Left renal pelvis (tissue), 4 donors: ENCODE data around the gene RIC3. TPM values are rescaled to one million over a fixed set of nuclear protein-coding genes. Genes with fewer than 3 reads are reported as not detected.

Source experiments
- DNase-seq, 4 donors: peaks; one replicate each; pipeline ENCODE4 v3.0.0-alpha.2; 2013; ENCODE audit warnings: low read depth in 4 of 4, low spot score in 3 of 4
- polyA plus RNA-seq, 4 donors: library from polyadenylated mRNA; unstranded; fragments of 120-200 nt; gene quantifications; one replicate each; pipeline ENCODE4 v1.2.1, GENCODE V29; 2013; ENCODE audit not compliant: insufficient read length in 4 of 4

RIC3 gene
- polyA plus RNA-seq, 4 donors = 6.6 to 18.1 (median 12.5) TPM

DNA sequence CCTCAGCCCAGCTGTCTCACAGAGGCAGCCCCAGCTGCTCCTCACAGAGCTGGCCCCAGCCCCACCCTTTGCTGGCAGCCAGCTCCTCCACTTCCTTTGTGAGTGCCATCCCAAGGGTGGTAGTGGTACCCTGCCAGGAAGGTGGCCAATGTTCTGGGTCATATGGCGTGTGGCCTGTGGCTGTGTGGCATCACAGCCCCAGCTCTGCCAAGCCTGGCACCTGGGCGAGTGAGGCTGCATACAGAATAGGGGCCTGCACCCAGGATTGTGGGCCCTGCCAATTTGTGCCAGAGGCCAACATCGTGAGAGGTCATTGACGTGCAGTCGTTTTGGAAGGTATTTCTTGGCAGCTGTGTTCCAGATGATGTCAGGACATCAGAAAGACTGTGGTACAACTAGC is 77.1 kb downstream of the RIC3 start:
- DNase-seq = no peak

DNA sequence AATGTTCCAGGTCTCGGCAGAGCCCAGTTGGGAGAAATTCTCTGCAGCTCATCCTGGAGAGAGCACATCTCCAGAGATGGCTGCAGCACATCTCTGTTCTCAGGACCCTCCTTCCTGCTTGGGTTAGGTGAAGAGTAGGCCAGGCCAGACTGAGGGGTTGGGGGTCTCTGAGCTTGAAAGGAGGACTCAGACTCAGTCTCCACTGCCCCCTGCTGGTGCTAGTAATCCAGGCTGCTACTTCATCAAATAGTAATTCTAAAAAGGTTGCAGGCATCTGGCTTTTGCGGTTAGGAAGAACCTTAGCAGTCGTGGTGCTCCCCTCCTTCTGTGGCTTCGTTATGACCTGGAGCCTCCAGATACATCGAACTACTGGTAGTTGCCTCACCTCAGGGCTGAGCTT is 78.1 kb downstream of the RIC3 start:
- no peak for DNase-seq

DNA sequence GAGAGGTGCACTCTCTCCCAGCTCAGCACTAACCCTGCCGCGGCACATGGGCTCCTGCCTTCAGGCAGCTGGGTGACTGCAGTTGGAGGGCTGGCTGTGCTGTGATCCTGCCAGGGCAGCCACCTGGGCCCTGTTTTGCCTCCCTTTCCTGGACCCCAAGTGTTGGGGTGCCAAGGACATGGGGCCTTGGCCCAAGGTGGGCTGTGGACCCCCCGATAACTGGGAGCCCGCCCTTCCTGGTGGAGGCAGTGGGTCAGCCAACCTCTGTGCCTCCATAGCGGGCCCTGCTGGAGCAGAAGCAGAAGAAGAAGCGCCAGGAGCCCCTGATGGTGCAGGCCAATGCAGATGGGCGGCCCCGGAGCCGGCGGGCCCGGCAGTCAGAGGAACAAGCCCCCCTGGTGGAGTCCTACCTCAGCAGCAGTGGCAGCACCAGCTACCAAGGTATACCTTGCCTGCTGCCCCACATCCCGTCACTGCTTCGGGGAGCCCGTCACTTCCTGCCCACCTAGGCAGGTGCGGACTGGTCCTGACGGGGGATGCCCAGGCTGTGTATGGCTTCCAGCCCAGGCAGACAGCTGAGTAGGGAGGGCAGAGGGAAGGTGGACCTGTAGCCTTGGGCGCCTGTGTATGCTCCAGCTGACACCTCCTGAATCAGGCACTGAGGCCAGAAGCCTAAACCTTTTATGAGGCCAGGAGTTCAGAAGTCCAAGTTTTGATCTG is 78.9 kb downstream of the RIC3 start:
- no peak for DNase-seq

DNA sequence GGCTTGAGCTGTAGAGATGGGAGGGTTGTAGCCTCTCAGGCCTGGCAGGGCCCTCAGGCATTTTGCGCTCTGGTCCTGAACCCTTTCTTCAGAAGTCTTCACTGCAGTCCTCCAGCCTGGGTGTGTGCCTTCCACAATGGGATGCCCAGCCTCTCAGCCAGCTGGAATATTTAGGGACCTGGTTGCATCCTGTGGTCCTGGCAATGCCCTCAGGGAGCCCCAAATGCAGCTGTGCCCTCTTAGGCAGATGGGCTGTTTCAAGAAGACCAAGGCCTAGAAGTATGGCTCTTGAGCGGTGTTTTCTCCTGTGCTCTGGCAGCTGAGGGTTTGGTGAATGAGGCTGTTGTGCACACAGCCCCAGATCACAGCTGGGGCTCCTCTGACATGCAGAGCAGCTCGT is 81.1 kb downstream of the RIC3 start:
- DNase-seq = no peak

DNA sequence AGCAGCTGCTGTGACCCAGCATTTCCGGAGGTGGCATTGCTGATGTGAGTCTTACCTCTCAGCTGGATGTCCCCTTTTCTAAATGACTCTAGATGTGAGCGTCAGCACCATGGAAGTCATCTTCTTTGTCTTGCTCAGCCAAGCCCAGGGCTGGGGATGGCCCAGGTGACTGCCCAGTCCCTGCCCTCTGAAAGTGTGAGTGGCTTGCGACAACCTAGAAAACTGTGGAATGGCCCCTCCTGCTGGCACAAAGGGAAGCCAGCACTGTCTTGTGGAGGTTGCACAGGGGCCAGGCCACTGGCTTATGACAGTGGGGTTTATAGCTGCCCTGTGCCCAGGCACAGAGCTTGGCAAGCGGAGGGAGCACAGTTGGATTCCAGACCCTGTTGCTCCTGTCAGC is 81.6 kb downstream of the RIC3 start:
- DNase-seq = no peak

DNA sequence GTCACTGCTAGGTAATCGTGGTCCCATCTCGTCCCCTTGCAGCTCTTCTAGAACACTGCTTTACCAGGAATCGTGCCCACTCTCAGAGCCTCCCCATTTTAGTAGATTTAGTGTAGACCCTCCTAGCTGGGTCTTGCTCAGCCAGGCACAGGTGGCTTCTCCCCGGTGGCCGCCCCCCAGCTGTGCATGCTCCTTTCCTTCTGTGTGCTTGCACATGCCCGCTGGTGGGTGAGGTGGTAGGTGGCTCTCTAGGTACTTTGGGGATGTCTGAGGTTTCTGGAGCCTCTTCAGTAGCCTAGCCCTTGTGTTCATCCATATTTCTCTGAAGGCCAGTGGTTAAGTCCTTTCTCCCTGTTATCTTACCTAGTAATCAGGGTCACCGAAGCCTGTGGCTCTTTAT is 82.3 kb downstream of the RIC3 start:
- no peak for DNase-seq

DNA sequence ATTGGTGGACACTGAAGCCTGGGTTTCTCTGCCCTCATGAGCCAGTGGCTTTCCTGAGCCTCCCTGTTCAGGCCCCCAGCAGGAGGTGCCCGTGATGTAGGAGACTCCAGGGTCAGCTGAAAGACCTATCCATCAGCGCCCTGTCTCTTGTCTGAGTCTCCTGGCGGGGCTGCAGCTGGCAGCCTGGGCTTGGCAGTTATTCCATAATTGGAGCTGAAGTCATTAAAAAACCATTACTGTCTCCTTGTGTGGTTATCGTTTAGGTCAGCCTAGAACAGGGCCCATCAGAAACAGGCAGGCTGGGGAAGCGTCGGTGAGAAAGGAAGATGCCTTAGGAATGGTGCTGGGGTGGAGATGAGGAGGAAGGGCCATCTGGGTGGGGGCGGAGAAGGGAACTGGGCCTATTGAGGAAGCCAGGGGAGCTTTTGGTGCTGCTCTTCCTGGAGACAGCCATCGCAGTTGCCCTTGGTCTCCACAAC is 82.8 kb downstream of the RIC3 start:
- DNase-seq = no peak

DNA sequence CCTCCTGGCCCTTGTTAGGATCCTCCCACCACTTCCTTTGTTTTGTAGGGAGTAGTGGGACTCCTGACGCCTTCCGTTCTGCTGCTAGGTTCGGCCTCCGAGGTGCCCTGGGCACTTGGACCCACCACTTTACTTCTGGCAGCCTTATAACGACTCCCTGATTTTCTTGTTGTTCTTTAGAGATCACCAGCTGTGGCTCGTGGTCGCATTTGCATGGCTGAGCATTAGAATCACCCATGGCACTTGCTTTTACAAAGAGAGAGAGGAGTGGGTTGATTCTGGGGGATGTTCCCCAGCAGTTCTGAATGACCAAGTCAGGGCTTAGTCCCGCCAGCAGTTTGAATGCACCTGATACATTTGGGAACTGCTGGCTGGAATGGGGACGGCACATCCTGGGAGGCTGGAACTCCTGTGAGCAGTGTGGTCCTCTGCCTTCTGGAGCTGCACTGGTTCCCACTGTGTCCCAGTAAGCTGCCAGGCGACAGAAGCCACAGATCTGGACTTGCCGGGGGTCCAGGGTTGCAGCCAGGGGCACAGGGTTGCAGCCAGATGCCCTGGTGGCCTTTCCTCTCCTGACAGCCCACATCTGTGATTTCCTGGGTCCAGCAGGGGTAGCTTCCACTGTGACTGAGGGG is 83.7 kb downstream of the RIC3 start:
- DNase-seq = no peak

DNA sequence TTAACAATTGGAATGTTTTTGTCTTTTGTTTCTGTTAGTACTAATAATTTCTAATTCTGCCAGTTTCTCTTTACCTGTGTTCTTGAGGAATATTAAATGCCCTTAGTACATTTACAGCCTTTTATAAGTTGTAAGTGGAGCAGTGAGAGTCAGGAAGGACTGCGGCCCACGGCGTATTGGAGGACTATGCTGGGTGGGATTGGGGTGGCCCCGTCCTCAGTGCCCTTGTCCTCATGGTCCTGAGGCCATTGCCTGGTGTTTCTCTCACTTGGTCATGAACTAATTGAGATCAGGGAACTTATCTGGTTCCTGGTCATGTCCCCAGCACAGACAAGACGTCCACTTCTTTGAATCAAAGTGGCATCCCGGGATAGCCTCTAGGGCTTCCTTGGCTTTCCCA is 84.5 kb downstream of the RIC3 start:
- no peak for DNase-seq

DNA sequence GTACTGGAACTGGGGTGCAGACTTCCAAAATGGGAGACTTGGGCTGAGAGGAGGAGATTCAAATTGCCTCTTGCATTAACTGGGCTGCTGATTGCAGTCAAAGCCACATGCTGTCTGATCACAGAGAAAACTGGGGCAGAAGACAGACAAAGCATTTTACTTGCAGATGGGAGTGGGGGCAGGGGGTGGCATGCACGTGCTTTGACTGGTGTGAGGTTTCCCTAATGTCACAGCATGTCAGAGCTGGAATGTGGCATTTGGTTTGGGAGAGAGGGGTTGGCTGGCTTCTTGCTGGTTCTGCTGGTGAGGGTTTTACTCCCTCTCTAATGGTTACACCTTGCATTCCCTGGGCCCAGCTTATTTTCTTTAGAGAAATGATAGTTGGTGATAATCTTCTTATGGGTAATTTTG is 84.9 kb downstream of the RIC3 start:
- DNase-seq = no peak

DNA sequence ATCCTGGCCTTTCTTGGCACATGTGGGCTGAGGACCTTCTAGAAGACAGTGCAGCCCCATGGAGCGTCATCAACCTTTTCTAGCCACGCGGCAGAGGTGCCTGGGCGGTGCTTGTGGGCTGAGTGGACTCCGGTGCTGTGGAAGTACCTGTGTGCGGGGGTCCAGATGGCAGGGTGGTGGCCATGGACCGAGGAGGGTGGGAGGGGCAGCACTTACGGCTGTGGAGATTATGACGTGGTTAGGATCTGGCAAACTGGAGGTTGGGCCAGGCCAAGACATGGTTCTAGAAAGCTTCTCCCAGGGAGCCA is 85.8 kb downstream of the RIC3 start:
- DNase-seq = no peak

DNA sequence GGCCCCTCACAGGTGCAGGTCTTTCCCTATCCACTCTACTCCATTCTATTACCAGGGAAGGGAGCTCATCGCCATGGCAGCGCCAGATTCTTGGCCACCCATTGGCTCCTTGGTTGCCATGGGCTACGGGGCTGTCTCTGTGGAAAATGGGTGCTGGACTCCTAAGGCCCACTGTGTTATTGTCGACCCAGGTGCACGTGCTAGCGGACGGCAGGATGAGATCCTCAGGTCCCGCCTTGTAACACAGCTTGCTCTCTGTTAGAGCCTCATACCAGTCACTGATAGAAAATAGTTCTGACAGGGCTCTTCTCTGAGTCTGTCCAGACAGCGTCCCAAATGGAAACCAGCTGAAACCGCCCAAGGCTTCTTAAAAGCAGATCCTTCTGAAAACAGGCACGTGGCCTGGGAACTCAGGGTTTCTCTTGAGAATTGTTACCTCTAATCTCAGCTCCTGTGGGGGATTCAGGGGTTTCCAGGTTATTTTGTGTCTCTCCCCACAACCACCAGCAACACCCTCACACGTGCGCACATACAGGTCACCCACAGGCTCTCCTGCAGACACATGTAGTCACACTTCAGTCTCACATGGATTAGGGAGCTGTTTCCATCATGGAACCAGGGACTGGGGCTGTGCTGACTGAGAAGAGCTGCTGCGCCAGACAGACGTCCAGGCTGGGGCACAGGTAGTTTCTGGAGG is 86.3 kb downstream of the RIC3 start:
- no peak for DNase-seq

DNA sequence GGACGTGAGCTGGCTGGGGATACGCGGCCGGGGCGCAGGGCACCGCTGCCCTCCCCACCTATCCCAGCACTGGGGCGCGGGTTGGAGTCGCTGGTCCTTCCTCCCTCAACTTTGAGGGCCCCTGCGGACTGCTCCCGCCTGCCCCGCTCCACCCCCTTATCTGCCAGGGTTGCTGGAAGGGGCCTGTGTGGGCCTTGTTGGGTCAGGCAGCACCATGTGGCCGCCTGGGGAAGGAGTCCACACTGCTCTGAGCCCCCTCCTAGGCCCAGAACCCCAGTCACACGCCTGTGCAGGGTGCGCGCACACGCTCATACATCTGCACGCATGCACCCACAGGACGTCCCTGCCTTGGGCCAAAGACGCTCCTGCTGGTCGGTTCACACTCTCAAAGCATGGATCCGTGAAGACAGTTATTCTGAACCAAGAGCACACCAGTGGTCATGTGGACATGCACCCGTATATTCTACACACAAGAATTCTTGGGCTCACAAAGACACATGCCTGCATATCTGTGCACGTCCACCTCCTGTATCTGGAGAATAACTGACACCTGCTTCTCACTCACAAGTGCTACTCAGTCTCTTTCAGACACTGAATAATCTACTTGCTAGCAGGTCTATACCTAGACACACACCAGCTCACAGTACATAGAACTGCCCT is 87.1 kb downstream of the RIC3 start:
- DNase-seq = no peak

DNA sequence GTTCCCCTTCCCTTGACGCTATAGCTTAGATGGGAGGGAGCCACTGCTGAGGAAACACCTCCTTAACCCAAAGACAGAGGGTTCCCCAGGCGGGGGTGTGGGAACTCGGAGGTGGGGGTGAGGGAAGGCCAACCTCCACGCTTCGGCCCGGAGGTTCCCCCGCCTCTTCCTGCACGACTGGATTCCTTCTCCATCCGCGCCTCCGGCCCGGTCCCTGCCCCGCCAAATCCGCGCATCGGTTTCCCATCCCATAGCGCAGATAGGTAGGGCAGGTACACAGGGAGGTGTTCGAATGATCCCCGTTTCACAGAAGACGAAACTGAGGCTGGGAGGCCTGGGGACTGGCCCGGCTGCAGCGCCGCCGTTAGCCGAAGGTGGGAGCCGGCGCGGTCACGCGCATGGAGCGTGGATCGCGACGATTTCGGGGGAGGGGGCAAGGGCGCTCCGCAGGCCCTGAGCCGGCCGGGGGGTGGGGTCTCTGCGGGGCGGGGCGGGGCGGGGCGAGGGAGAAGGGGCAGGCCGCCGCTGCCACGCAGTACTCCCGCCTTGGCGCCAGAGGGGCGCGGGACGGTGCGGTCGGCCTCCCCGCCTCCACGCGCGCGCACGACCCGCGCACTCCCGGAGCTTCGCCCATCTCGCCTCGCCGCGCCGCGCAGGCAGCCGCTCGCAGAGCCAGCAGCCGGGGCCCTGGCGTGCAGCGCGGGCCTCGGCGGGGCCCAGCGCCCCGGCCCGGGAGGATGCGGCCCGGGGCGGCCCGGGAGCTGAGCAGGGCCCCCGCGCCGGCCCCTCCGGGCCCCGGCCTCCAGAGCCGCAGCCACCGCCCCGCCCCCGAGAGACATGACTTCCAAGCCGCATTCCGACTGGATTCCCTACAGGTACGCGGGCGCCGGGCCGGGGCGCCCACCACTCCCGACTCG is 87.9 kb downstream of the RIC3 start, which contains the start of gene TUB:
TSS of gene TUB (plus strand) at position 538 of the 917 bp plus-strand sequence. CDS start at position 838, 300 bp downstream.
- DNase-seq = no peak

DNA sequence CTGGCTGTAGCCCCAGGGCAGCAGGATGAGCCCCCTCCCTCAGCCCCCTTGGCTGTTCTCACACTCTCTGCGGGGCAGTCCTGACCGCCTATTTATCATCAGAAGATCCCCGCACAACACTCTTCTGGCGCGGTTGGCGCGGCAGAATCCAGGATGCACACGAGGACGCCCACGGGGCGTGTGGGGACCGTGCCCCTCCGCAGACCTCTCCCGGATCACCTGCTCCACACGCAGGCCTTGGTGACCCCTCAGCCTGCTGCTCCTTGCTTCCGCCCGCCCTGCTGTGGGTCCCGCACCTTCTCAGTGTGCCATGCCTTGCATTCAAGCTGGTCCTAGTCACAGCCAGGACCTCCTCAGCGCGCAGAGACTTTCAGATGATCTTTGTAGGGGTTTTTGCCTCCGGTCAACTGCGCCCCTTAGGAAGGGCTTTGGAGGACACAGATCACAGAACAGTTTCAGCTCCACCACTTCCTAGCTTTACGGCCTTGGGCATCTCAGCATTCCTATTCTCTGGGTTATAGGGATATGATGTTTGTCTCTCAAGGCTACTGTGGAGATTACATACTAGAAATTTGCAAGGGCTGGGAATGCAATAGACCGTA is 88.7 kb downstream of the RIC3 start:
- DNase-seq = no peak

DNA sequence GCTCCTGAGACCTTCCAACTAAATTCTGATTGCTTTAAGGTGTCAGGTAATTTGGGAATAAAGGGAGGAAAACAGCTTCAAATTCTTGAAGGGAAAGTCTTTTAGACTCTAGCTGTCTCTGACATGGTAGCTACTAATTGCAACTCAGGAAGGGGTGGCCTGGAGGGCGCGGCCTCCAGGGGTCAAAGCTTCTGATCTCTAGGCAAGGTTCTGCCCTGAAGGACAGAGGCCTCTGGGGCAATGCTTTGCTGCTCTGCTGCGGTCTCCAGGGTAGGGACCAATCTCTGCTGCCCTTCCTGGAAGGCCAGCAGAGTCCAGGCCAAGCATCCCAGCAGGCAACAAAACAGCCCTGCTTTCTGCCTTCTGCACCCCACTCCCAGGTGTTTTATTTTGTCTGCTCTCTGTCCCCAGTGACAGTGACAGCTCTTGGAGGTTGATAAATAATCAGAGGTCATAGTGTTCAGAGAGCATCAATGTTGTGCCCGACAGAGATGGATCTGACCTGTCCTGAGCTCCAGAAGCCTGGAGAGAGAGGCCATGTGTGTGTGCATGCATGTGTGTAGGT is 89.6 kb downstream of the RIC3 start:
- DNase-seq = no peak

DNA sequence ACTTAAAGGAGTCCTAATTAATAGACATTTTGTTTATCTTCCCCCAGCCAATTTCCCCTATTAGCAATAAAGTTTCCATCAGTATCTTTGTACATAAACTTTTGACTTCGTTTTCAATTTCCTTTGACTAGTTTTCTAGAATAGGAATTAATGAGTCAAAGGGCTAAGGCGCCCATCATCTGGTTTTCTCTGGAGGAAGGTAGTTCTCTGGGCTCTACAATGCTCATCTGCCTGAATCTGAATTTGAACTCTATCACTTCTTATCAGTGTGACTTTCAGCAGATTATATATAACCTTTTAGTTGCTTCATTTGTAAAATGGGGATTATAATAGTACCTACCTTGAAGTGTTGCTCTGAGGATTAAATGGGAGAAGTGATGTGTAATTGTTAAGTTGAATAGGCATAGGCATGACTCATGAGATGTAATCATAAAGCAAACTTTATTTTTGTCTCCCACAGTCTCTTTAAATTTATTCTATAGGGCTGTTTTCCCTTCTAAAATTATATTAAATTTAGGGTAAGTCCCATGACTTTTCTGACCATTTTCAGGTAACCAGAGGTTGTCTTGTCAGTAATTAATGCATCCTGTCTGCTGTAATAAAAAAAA is 93.6 kb downstream of the RIC3 start:
- no peak for DNase-seq

DNA sequence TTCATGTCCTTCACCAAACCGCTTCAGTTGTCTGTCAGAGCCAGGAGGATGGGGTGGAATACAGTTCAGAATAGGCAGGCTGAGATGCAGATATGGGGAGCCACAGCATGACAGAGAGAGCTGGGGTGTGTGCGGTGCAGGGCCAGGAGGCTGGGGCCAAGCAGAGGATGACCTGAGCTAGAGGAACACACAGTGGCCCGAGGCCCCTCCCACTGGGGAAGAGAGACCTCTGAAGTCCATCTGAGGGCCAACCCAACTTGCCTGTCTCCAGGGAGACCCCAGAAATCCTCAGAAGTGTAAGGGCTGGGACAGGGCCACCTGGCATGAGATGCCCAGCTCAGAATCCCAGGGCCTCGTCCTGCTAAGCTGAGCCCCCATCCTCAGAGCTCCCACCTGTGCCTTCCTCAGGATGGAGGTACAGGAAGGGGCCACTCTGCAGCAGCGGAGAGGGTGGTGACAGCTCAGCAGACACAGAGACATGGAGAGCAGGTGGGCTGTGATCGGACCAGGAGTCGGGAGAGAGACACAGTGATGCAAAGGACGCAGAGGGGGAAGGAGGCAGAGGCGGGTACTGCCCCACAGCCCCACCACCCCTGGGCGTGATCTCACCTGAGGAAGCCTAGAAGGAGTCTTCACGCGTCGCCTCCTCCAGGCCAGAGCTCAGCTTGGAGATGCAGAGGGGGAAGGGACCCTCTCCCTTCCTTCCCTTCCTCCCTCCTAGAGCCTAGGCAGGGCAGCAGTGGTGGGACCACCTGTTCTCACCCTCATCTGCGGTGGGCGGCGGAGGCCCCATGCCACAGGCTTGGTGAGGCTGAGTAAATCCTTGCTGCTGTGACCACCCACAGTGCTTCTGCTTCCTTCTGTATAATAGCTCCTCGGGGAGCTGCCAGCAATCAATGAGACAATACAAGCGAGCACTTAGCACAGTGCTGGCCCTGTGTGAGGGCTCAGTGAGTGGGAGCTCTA is 96.9 kb downstream of the RIC3 start:
- DNase-seq = no peak
